CD4-positive, alpha-beta T cell treated with Interleukin-4 for 1 hour (primary cell): ENCODE data around the gene COX17.

ENCODE experiments used
- DNase-seq, 2 donors: peaks; one replicate each; pipeline ENCODE4 v3.0.0-alpha.2; 2020 to 2022

The COX17 gene

DNA sequence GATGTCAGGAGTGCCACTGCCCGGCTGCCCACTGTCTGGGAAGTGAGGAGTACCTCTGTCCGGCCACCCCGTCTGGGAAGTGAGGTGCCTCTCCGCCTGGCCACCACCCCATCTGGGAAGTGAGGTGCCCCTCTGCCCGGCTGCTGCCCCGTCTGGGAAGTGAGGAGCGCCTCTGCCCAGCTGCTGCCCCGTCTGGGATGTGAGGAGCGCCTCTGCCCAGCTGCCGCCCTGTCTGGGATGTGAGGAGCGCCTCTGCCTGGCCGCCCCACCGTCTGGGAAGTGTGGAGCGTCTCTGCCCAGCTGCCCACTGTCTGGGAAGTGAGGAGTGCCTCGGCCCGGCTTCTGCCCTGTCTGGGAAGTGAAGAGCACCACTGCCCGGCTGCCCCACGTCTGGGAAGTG lies 3.3 kb downstream of the COX17 start:
- DNase-seq = no peak

DNA sequence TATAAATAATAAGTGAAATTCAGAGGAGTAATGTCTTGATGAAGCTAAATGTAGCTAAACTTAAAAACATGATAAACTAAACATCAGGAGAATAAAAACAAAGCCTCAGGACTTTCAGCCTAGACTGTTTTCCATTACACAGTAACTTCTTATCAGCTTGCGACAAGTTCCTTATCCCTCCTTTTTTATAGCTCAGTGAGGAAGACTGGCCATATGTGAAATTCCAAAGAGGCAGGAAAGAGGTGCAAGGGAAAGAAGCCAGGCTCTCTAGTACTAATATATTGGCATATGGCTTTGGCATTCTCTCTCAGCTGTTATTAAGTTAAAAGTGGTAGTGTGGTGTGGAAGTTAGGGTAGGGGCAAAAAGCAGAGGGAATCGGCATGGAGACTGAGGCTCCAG lies 4.4 kb downstream of the COX17 start:
- DNase-seq = no peak

DNA sequence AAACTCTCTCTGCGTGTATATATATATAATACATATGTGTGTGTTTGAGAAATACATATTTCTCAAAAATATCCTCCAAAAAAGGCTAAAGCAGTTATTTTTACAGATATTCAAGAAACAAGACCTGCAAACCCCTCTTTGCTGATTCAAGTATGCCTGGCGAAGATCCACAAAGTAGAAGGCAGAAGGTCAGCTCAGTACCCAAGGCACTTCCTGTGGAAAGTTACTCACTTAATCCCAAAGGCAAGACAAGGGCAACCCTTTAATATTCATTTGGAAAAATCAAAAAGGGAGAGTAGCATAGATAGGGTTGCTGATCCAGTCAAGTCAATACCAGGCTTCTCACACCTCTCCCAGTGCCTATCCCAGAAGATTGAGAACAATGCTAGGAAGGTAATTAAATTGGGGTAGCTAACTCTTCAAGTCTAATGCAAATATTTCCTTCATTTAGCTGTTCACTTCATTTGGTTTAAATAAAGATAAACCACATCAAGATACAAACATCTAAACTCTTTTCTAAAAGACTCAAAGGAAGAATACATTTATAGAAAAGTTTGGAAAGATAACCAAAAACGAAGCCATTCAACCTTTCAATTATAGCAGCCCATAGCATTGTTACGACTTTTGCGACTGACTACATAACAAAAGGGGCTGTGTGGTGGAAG lies 7.2 kb downstream of the COX17 start:
- no peak for DNase-seq

DNA sequence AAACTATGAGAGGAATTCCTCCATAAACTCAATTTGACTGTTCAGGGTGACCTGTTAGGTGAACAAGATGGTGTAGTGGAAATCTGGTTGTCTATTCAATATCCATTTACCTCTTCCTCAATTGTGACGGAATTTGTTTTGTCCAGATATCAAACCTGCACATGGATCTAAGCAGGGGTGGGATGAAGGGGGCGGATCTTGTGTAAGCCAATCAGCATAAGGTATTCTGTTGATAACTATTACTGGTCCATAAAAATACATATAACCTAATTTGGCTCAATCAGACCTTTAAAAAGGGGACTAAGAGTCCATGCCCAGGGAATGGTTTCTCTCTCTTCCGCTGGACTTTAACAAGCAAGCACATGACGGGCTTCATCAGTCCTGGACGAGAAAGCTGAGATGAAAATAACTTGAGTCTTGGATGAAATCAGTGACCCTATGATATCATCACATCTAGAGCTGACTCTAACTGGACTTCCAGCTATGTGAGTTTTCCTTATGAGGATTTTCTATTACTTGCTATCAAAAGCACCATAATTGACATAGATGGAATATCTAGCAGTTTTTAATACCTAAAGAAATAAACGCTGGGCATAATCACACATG lies 11.1 kb downstream of the COX17 start:
- no peak for DNase-seq

DNA sequence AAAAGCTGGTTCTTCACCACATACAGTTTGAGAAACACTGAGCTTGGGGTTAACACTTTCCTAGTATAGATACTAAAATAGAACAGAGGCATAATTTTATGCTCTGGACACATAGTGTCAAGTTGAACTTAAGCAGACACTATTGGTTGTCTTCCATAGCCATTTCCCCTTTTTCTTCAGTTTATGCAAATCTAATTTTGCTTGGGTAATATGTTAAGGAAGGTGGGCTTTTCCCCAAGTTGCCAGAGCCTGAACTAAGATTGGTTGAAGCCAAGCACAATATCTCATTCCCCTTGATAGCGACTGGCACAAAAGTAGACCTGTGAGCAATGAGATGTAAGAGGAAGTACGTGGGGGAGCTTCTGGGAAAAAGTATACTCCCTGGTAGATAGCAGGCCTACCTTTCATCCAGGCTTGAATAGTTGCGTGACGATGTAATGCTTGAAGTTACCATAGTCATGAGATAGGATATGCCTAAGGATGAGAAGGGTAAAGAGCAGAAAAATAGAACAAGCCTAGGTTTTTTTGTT lies 12.3 kb downstream of the COX17 start:
- no peak for DNase-seq

DNA sequence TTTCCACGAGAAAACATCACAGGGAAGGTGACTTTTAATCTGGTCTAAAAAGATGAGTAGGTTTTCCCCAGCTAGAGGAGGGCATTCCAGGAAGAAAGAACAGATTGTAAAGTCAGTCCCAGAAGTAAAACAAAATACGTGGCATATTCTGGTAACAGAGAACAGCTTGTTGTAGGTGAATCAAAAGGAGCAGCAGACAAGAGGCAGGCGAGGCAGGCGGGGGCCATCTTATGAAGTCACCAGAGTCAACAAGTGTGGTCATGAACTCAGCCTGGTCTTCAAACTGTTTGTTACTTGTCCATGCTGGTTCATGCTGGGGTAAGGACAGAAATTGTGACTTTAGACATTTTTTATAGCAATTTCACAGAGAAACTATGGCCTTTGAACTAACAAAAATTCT lies 12.8 kb downstream of the COX17 start:
- no peak for DNase-seq

DNA sequence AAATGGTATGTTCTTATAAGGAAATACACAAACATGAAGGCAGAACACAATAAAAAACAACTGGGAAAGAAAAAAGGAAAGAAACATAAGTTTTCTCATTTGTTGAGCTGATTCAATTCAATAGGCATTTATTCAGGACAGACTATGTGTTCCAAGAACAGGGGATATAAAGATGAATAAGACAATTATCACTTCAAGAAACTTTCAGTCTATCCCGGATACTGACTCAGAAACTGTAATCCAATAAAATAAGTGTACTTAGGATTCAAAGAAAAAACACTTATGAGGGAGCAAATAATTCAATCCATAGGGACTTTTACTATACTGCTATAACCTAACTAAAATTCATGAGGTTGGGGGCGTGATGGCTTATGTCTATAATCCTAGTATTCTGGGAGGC lies 13.3 kb downstream of the COX17 start:
- no peak for DNase-seq

DNA sequence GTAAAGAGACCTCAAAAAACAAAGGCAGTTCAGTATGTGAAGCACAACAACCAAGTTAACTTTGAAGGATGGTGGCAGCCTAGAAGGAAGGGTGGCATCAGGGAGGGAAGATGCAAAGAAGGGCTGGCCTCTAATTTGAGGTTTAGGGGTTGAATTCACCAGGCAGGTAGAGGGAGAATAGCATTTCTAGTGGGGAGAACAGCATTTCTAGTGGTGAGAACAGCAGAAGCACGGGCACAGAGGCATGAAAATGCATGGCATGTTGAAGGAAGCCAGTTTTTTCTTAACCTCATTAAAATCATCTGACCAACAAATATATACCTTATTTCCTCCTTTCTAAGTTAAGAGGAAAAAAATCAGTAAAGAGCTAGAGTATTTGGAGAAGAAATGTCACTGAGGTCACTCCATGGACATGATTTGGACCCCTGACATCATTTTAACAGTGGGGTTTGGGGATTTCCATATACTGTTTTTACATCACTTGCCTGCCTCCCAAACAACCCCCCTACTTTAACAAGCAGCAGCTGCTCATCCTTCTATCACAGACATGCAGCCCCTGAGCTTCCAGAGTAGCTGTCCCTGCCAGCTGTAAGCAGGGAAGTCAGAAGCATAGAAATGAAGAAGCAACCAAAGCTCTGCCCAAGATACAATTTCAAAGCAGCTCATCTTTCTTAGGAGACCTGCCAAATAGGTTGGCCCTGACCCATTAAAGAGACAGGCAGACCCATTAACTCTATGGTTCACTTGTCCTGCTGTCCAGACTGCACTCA lies 14.4 kb downstream of the COX17 start:
- no peak for DNase-seq

DNA sequence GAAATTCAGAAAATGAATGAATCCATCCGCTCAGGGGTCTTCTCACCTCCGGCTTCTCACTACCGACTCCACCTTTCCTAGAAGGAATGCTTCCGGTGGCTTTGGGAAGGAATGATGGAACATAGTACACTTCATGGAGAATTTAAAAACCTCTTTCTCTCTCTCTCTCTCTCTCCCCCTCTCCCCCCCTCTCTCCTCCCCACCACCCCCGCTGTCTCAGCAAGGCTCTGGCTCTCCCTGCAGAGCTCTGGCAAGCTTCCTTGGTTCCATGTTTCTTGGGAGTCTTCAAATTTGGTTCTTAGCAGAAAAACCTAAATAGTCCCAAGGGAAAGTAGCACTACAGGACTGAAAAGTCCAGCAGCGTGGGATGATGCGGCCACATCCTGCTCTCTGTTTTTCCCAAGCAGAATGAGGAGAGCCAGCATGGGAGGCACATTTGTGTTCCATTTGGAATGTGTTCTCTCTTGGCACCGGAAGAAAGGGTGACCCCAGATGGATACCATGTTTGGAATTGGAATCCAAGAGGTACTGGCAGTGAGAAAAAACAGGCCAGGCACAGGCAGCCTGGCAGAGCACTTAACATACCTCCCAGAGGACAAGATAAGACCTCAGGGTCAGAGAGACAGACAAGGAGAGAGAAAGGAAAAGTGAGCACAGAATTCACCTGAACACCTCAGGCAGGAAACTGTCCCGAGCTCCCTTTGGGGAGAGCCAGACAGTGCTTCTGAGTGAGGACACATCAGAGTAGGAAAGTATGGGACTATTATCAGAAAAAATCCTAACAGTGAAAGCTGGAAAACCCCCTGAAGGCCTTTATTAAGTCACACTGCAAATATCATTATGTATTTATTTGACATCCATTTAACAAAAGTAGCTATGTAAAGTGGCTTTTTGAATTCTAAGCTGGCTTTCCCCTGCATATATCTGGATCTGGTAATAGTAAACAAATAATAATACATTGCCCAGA lies 16.4 kb downstream of the COX17 start, which contains the start of gene POPDC2:
POPDC2 (minus strand) TSS at position 116 of the 967 bp plus-strand sequence. CDS start 166 bp downstream, outside the sequence.
- DNase-seq = no peak

DNA sequence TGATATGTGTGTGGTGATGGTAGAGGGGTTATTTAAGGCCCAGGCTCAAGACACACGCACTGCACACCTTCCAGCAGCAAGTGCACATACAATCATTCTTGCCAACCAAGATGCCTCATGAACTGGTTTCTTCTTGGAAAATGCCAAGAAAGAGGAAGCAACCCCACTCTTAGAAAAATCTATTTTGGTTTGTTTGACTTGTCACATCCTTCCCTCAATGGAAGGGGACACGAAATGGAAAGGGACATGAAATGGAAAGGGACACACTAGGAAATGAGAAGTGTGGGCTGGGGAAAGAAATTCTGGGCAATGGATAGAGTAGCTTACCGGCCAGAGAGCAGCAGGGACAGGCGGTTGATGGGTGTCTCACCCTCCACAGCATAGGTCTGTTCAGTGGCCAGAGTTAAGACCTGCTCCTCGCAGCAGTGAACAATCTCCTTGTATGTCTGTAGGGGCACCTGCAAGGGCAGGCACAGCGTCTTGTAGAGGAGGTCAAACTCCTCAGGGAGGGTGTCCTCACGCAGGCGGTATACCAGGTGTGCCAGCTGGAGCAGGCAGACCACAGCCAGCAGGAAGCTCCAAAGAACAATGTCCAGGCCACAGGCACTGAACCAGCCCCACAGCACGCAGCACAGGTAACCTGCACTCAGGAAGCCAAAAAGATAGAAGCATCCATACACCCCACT lies 17.5 kb downstream of the COX17 start:
- DNase-seq = no peak

DNA sequence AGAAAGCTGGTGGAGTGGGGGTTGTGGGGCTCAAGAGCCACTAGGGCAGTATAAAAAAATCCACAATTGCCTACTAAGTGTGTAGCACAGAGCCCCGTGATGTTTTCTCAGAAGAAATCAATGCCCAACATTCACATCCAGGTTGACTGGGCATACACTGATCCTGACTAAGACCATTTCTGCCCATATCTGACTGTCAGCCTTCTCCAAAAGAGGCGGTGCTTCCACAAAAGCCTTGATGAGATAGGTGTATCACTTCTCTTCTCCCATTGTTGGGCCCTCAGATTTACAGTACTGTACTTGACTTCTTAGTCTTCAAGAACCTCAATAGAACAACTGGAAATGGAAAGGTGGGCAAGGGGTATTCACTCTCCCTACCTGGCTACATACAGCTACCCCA lies 18.2 kb downstream of the COX17 start:
- no peak for DNase-seq

DNA sequence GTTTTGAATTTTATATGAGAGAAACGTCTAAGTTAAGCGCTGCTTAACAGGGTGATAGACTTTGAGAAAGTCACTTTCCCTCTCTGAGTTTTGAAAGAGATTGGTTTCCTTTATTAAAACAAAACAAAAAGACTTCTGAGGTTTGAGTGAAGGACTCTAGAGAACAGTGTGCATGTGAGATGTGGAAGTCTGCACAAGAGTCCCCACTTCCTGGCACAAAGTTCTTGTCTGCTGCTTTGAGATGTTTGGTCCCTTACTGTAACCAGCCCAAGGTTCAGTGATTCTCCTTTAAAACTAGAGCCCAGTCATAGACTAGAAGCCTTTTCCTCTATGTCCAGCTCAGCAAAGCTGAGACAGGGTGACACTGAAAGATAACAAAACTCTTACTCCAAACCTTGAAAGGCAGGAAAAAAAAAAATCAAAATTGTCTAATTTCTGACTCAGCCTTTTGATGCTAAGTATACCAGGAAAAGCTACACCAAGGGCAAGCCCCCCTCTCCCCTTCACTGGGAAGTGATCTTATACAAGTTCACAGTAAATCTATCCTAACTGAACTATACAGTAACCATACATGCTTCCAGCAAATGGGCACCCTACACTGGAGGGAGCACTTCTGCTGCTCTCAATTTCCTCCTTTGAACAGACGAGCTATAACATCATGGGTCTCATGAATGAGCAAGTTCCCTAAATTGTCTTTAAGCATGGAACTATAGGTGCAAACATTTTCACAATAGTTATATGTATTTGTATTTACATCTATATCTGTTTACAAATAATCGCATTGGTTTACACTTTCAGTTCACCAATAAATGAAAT lies 19.1 kb downstream of the COX17 start:
- no peak for DNase-seq

DNA sequence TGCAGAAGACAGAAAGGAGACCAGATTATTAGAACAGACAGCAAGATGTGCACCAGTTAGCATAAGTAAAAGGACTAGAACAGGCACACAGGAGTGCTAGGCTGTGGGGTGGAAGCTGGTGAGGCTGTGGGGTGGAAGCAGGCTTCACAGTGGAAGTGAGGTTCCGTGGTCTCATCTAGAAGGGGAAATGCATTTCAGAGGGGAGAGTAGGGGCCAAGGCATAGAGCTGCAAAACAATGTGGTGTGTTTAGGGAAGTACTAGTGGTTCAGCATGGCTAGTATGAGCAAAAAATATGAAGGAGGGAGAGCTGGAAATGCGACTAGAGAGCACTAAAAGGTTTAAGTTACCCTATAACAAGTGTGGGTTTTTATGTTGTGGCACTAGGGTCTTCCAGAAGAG lies 23.3 kb downstream of the COX17 start:
- DNase-seq = no peak

DNA sequence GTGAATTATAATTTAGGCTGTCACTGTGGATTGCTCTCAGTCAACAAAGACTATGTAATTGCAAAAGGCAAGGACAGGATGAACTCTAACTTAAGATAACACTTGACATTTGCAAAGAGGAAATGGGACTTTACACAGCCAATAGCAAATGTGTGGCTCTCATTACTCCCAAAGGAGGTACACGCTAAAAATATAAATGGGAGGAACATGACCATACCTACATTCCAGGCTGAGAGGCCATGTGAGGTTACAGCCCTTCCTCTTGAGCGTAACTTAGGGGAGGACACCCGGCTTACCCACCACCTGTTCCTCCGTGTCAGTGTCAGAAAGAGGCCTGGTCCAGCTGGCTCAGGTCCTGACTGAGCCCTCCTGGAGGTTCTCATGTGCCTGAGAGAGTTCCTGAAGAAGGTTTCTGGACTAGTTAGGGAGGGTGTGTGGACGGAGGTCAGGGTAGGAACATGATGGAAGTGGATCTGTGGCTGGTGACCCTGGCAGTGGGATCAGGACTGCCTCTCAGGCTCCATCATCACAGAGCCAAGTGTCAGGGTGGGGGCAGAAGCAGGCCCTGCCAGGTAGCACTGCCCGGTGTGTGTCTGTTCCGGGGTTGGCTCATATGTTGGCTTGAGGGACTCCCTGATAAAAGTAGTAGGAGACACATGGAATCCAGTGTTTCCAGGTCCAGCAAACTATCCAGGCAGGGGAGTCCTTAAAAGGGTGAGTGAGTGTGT lies 24.7 kb downstream of the COX17 start:
- DNase-seq = no peak

DNA sequence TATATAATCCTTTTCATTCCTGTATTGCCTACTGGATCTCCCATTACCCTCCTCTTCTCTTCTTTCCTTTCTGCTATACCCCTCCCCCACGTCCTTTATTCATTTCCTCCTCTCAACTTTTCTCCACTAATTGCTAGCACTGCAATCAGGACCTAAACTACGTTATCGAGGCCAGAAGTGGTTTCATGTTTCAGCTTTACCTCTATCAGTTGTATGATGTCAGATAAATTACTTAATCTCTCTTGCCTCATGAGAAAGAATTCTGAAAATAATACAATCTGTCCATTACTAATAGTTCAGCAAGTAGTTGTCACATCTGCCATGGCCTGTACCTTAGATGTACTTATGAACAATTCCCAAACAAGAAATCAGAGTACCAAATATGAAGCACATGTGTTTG lies 27.4 kb downstream of the COX17 start:
- no peak for DNase-seq

DNA sequence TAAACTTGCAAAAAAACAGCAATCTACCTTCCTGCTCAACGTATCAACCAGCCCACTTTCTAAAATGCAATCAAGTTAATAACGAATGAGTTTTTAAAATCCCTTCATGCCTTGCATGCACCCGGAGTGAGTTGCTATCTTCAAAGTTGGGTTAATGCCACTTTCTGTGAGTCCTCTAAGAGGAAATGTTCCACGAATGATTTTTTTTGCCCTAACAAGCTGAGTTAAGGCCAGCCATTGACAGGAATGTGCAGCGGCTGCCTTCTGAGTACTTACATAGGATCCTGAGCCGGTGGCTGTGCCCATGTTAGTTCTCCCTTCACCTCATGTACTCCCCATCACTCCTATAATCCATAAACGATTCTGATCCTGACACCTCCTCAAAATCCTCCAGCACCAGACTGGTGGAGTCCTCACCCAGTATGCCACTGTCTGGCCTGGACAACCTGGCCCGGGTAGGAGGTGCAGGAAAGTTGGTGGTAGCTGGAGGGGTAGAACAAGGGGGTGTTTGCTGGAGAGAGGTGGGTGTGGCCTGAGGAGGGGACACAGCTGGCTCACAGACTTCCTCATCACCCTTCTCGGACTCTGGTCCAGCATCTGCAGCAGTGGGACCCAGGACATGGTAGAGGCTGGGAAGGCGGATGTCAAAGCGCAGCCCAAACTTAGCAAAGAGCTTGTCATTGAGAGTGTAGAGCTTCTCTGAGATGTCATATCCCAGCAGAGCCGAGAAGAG lies 29.2 kb downstream of the COX17 start:
- DNase-seq = no peak

DNA sequence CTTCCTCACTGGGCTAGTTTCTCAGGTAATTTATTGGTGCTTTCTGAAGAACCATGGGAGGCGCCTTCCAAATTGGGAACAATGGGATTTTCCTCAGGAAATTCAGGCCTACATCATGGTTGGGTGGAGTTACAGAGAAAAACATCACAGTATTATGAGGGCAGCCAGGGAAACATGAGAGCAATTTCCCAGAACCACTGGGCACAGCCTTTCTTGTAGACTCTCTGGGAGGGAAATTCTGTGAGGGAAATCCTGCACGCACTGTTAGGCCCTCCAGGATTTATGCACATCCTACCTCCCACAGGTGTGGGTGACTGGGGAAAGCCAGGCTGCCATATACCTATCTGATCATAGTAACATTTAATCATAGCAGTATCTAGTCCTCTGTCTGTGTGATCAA lies 30.0 kb downstream of the COX17 start:
- no peak for DNase-seq

DNA sequence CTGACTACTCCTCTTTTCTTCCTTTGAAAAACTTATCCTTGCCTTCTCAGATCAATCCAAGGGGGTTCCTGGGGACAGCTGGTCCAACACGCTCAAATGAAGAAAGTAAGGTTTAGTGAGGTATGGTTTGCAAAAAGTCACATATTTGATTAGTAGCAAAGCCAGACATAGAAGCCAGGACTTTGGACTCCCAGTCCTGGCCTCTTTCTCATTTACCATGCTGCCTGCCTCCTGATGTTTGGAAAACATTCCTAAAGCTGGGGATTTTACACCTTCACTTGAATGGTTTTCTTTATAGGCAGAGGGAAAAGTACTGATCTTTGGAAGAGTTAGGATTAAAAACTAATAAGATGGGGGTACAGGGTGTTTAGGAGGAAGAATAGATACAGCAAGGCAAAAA lies 31.4 kb downstream of the COX17 start:
- no peak for DNase-seq

DNA sequence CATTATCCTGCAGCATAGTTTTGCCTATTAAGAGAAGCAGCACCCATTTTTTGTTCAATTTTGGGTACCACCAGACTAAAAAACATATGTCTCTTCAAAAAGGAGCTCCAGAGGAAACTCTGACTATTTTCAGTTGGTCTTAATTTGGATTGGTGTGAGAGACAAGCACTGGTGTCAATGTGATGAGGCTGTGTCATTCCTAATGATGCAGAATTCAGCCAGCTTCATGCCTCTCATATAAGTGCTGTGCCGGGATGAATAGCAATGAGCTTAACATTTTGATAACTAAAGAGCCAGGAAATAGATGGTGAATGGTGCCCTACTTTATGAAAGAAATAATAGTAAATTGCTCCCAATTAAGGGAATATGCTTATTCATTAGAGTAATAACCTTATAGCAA lies 32.7 kb downstream of the COX17 start:
- no peak for DNase-seq

DNA sequence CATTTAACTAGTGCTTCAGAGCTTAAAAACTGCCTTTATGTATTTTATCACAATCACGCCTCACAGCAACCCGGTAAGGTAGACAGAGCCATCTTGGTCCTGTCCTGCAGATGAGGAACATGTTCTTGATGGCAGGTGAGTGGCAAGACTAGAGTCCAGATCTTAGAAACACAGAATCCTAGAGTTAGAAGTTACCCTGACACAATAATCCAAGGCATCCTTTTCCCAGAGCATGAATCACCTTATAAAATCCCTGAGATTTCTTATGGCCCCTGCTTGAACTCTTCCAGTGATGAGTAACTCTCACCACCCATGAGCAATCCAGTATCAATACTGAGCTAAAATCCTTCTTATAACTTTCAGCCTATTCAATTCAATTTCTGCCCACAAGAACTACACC lies 33.7 kb downstream of the COX17 start:
- DNase-seq = no peak
